GM12878 (cell line): ENCODE results near the gene DGKI. TPM values are rescaled to one million over a fixed set of nuclear protein-coding genes. Genes with fewer than 3 reads are reported as not detected.
A peak's percentile ranks its signal among the peaks of the same experiment; 100 is the strongest.

Experiments used
- ATF7 ChIP-seq: fragments of 450-650 bp; IDR thresholded peaks from 2 replicates; pipeline ENCODE4 v1.6.1; 2016; ENCODE audit warnings: low read depth, mild to moderate bottlenecking
- CBFB ChIP-seq: IDR thresholded peaks from 2 replicates; pipeline ENCODE4 v1.6.1; 2016; ENCODE audit warnings: antibody characterized with exemption, low read depth
- CHD4 ChIP-seq: fragments of 200-600 bp; sonication (generic); IDR thresholded peaks from 2 replicates; pipeline ENCODE4 v1.6.1; 2016; ENCODE audit warnings: mild to moderate bottlenecking
- CREB1 ChIP-seq: IDR thresholded peaks from 2 replicates; pipeline ENCODE4 v1.6.1; 2012; ENCODE audit warnings: low read depth, mild to moderate bottlenecking, inconsistent platforms
- E2F4 ChIP-seq: IDR thresholded peaks from 2 replicates; pipeline ENCODE4 v1.6.1; 2012; ENCODE audit warnings: low read depth, low read length, improper control_type of control experiment
- E2F8 ChIP-seq: fragments of 450-650 bp; IDR thresholded peaks from 2 replicates; pipeline ENCODE4 v1.6.1; 2018; ENCODE audit warnings: mild to moderate bottlenecking, low read depth, moderate library complexity; ENCODE audit not compliant: partially characterized antibody
- HDGF ChIP-seq: fragments of 450-650 bp; IDR thresholded peaks from 2 replicates; pipeline ENCODE4 v1.6.1; 2016; ENCODE audit warnings: antibody characterized with exemption
- IKZF1 ChIP-seq: fragments of 450-650 bp; conservative IDR thresholded peaks from 2 replicates; pipeline ENCODE4 v1.6.1; 2017; ENCODE audit warnings: antibody characterized with exemption, mild to moderate bottlenecking
- IRF4 ChIP-seq: IDR thresholded peaks from 2 replicates; pipeline ENCODE4 v1.6.1; 2011; ENCODE audit warnings: low read depth, low read length
- MEF2A ChIP-seq: IDR thresholded peaks from 2 replicates; pipeline ENCODE4 v1.6.1; 2011; ENCODE audit warnings: low read depth, mild to moderate bottlenecking, low read length, moderate library complexity; ENCODE audit not compliant: insufficient read depth
- MEF2B ChIP-seq: fragments of 450-650 bp; IDR thresholded peaks from 2 replicates; pipeline ENCODE4 v1.6.1; 2018; ENCODE audit warnings: mild to moderate bottlenecking, moderate library complexity; ENCODE audit not compliant: partially characterized antibody, poor library complexity, severe bottlenecking
- NFXL1 ChIP-seq: fragments of 450-650 bp; IDR thresholded peaks from 2 replicates; pipeline ENCODE4 v1.6.1; 2017; ENCODE audit warnings: antibody characterized with exemption, mild to moderate bottlenecking, borderline replicate concordance
- NFYA ChIP-seq: IDR thresholded peaks from 2 replicates; pipeline ENCODE4 v1.6.1; 2011; ENCODE audit warnings: low read depth, mild to moderate bottlenecking, low read length, improper control_type of control experiment, borderline replicate concordance
- PML ChIP-seq: IDR thresholded peaks from 2 replicates; pipeline ENCODE4 v1.6.1; 2012; ENCODE audit warnings: low read length, inconsistent platforms
- SMC3 ChIP-seq: IDR thresholded peaks from 2 replicates; pipeline ENCODE4 v1.6.1; 2011; ENCODE audit warnings: low read length, improper control_type of control experiment, borderline replicate concordance
- STAT1 ChIP-seq: fragments of 450-650 bp; conservative IDR thresholded peaks from 2 replicates; pipeline ENCODE4 v1.6.1; 2014; ENCODE audit warnings: antibody characterized with exemption, mild to moderate bottlenecking
- STAT3 ChIP-seq: IDR thresholded peaks from 2 replicates; pipeline ENCODE4 v1.6.1; 2011; ENCODE audit warnings: low read depth, low read length, improper control_type of control experiment
- ZBTB11 ChIP-seq: fragments of 450-650 bp; formaldehyde crosslinking; IDR thresholded peaks from 2 replicates; pipeline ENCODE4 v1.5.0; 2022; ENCODE audit warnings: mild to moderate bottlenecking, missing genetic modification characterization
- ZBTB40 ChIP-seq: fragments of 450-650 bp; IDR thresholded peaks from 2 replicates; pipeline ENCODE4 v1.6.1; 2016; ENCODE audit warnings: mild to moderate bottlenecking, moderate library complexity, borderline replicate concordance
- polyA plus RNA-seq, 11 experiments: library from polyadenylated mRNA; depleted of rRNA in 4 of 11; unstranded in 6 of 11; stranded (reverse) in 5 of 11; fragments of >200 nt; fragmentation: Nextera tagmentation in 4 of 11; fragmentation: Illumina TruSeq in 1 of 11; extraction: Ambion mirVana in 4 of 11; extraction: Trizol in 1 of 11; gene quantifications; 1 replicate in 1 of 11; 2 replicates in 10 of 11; pipeline versions ENCODE4 v1.2.1 to v1.2.3, GENCODE V29; 2011 to 2016; ENCODE audit warnings: inconsistent platforms in 2 of 11, missing spikeins in 2 of 11, low read depth in 1 of 11
- total RNA-seq, 4 experiments: library from RNA; depleted of rRNA in 3 of 4; stranded (reverse); fragments of >200 nt in 3 of 4; fragmentation: Illumina TruSeq in 1 of 4; extraction: Trizol in 1 of 4; gene quantifications; 2 replicates each; pipeline versions ENCODE4 v1.2.1 to v1.2.3, GENCODE V29; 2013 to 2021

DGKI gene
- total and polyA plus RNA-seq, 10 of the 15 experiments (the other 5 are each of a cell fraction or from before 2014, with no cell fraction given), result 10.4 to 37.1 (median 22.1) TPM

- TF ChIP-seq ZBTB40, result no peak; the same call in 1 of the 2 replicates
- TF ChIP-seq SMC3, result no peak
- TF ChIP-seq E2F8, result peak; percentile 43
- TF ChIP-seq PML, result no peak
- TF ChIP-seq ATF7, result peak; percentile 97
- peak; percentile 95 for TF ChIP-seq IKZF1
- peak; percentile 88; the same call in 1 of the 2 replicates for TF ChIP-seq MEF2A
- TF ChIP-seq CHD4, result no peak
- no peak for TF ChIP-seq IRF4
- no peak for TF ChIP-seq CREB1
- no peak for TF ChIP-seq NFYA
- TF ChIP-seq NFXL1, result no peak
- no peak for TF ChIP-seq ZBTB11
- no peak for TF ChIP-seq STAT1
- TF ChIP-seq HDGF, result no peak
- TF ChIP-seq CBFB, result no peak
- TF ChIP-seq MEF2B, result peak; percentile 99
- no peak for TF ChIP-seq E2F4
- no peak for TF ChIP-seq STAT3
Observed at GRCh38 chr7:137753948-137754851, 92.6 kb downstream of the DGKI start (continued).
